H1 (cell line): ENCODE results near the gene MYCBP2.

Experiments used
- EP300 ChIP-seq, 2 experiments: IDR thresholded peaks; 1 replicate in 1 of 2; 2 replicates in 1 of 2; pipeline ENCODE4 v1.6.1; 2011 to 2012; ENCODE audit warnings: low read depth in 2 of 2, low read length in 2 of 2, mild to moderate bottlenecking in 2 of 2, borderline replicate concordance in 1 of 2, inconsistent platforms in 1 of 2, moderate library complexity in 1 of 2
- GABPA ChIP-seq: IDR thresholded peaks from 2 replicates; pipeline ENCODE4 v1.6.1; 2011; ENCODE audit warnings: mild to moderate bottlenecking, low read length, moderate library complexity, borderline replicate concordance; ENCODE audit not compliant: insufficient read depth
- GTF2F1 ChIP-seq: IDR thresholded peaks from 2 replicates; pipeline ENCODE4 v1.6.1; 2012; ENCODE audit warnings: low read depth, low read length, improper control_type of control experiment, borderline replicate concordance
- PHF8 ChIP-seq: fragments of 200-600 bp; sonication (generic); conservative IDR thresholded peaks from 2 replicates; pipeline ENCODE4 v1.7.1; 2012; ENCODE audit warnings: low read depth, mild to moderate bottlenecking, inconsistent platforms, low read length, moderate library complexity
- SP1 ChIP-seq: IDR thresholded peaks from 2 replicates; pipeline ENCODE4 v1.6.1; 2011; ENCODE audit warnings: low read depth, low read length
- TF ChIP-seq, protein P1 (sequence below), 3 experiments: IDR thresholded peaks; 1 replicate in 2 of 3; 2 replicates in 1 of 3; pipeline versions ENCODE4 v1.5.1 to v1.6.1; 2011; ENCODE audit warnings: low read length in 3 of 3, mild to moderate bottlenecking in 3 of 3, inconsistent platforms in 2 of 3, low read depth in 1 of 3, moderate library complexity in 1 of 3; ENCODE audit not compliant: insufficient read depth in 1 of 3; ENCODE audit errors: control extremely low read depth in 1 of 3

DNA sequence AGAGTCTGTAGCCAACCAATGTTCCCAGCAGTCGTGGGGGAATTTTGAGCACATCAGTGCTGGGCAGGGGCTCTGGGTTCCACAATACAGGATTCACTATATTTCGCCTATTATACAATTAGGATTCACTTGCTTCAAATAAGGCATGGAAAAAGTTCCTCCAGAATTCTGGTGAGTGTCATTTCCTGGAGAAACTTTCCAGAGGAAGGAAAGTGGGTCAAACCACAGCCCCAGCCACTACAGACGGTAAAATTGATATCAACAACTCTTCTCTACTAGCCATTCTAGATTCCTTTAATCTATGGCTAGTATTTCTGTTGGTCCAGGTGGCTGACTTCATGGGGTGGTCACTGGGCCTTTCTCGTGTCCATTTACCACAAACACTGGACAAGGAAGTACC is 10.5 kb downstream of the MYCBP2 start:
- TF ChIP-seq GTF2F1 (no peak), SP1 (no peak), EP300 (IDR thresholded peaks at IDR 0.05; ENCODE audit: borderline replicate concordance in 1 of 2, low read depth in 2 of 2, low read length in 2 of 2) (no peak), GABPA (no peak), PHF8 (no peak)
- TF ChIP-seq, protein P1, sequence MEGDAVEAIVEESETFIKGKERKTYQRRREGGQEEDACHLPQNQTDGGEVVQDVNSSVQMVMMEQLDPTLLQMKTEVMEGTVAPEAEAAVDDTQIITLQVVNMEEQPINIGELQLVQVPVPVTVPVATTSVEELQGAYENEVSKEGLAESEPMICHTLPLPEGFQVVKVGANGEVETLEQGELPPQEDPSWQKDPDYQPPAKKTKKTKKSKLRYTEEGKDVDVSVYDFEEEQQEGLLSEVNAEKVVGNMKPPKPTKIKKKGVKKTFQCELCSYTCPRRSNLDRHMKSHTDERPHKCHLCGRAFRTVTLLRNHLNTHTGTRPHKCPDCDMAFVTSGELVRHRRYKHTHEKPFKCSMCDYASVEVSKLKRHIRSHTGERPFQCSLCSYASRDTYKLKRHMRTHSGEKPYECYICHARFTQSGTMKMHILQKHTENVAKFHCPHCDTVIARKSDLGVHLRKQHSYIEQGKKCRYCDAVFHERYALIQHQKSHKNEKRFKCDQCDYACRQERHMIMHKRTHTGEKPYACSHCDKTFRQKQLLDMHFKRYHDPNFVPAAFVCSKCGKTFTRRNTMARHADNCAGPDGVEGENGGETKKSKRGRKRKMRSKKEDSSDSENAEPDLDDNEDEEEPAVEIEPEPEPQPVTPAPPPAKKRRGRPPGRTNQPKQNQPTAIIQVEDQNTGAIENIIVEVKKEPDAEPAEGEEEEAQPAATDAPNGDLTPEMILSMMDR (IDR thresholded peaks at IDR 0.05; ENCODE audit: control extremely low read depth in 1 of 3, insufficient read depth in 1 of 3, low read depth in 1 of 3, low read length in 3 of 3), result no peak
